Measurements from ENCODE around the gene IGSF1.
A peak's percentile ranks its signal among the peaks of the same experiment; 100 is the strongest.

The IGSF1 gene, protein sequence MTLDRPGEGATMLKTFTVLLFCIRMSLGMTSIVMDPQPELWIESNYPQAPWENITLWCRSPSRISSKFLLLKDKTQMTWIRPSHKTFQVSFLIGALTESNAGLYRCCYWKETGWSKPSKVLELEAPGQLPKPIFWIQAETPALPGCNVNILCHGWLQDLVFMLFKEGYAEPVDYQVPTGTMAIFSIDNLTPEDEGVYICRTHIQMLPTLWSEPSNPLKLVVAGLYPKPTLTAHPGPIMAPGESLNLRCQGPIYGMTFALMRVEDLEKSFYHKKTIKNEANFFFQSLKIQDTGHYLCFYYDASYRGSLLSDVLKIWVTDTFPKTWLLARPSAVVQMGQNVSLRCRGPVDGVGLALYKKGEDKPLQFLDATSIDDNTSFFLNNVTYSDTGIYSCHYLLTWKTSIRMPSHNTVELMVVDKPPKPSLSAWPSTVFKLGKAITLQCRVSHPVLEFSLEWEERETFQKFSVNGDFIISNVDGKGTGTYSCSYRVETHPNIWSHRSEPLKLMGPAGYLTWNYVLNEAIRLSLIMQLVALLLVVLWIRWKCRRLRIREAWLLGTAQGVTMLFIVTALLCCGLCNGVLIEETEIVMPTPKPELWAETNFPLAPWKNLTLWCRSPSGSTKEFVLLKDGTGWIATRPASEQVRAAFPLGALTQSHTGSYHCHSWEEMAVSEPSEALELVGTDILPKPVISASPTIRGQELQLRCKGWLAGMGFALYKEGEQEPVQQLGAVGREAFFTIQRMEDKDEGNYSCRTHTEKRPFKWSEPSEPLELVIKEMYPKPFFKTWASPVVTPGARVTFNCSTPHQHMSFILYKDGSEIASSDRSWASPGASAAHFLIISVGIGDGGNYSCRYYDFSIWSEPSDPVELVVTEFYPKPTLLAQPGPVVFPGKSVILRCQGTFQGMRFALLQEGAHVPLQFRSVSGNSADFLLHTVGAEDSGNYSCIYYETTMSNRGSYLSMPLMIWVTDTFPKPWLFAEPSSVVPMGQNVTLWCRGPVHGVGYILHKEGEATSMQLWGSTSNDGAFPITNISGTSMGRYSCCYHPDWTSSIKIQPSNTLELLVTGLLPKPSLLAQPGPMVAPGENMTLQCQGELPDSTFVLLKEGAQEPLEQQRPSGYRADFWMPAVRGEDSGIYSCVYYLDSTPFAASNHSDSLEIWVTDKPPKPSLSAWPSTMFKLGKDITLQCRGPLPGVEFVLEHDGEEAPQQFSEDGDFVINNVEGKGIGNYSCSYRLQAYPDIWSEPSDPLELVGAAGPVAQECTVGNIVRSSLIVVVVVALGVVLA (N-terminal part only)

DNA sequence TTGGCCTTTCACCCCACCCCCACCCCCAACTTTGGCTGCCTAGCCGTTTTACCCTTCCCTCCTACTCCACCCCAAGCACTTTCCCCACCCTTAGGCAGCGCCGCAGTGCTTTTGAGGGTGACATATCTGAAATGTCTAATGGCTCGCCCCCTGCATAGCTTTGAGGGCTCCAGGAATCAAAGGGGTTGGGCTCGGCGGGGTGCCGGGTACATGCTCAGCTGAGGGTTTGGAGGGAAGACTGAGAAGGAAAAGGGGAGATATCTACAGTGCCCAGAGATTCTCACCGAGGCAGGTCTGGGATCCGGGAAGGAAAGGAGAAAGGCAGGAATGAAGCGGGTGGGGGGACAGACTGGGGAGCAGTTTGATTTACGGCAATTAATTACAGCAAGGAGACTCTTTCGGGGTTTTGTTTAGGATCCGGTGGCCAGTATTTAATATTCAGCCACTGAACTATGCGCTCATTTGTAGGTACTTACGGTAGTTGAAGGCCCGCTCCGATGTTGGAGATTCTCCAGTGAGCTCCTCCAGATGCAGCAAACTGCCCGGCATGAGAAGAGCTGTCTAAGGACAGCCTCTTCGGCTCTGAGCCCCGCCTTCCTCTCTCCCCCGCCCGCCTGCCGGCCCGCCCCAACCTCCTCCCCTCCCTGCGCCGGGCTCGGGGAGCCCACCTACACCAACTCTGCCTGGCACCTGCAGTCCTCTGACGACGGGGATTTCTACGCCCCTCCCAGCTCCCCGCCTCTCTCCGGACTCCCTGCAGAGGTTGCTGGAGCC lies at the start of gene IGSF1:
IGSF1 (minus strand) TSS at position 569 of the 774 bp plus-strand sequence. CDS start 2,632 bp downstream, outside the sequence.
- TF ChIP-seq, protein P1, sequence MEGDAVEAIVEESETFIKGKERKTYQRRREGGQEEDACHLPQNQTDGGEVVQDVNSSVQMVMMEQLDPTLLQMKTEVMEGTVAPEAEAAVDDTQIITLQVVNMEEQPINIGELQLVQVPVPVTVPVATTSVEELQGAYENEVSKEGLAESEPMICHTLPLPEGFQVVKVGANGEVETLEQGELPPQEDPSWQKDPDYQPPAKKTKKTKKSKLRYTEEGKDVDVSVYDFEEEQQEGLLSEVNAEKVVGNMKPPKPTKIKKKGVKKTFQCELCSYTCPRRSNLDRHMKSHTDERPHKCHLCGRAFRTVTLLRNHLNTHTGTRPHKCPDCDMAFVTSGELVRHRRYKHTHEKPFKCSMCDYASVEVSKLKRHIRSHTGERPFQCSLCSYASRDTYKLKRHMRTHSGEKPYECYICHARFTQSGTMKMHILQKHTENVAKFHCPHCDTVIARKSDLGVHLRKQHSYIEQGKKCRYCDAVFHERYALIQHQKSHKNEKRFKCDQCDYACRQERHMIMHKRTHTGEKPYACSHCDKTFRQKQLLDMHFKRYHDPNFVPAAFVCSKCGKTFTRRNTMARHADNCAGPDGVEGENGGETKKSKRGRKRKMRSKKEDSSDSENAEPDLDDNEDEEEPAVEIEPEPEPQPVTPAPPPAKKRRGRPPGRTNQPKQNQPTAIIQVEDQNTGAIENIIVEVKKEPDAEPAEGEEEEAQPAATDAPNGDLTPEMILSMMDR (conservative IDR thresholded peaks at IDR 0.05; ENCODE audit: control insufficient read depth, insufficient read depth, low read depth, low read length) = no peak
- peak; percentile 10 for DNase-seq (ENCODE audit: low read depth)
- H3K4me3 ChIP-seq (ENCODE audit: control insufficient read depth, low read depth, low read length) = no peak within 1 kb of the TSS

DNA sequence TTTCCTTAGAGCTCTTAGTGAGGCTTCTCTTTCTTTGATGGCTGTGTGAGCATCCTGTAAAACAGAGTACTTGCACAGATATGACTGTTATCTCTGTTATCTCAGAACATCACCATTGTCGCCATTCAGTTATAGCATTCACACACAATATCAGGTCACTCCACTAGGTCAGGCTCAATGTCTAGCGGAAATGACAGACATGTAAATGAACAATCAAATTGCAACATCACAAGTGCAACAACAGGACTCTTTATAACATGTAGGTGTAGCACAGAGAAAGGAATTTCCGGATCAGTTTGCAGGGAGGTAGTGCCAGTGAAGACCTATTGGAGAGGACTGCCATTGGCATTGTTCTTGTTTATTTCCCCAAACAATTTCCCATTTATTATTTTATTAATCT lies 43.2 kb upstream of the IGSF1 start:
- no peak for DNase-seq (ENCODE audit: low read depth)
- no peak overlapping the region for H3K4me3 ChIP-seq (ENCODE audit: control insufficient read depth, low read depth, low read length)
- TF ChIP-seq, protein P1 (conservative IDR thresholded peaks at IDR 0.05; ENCODE audit: control insufficient read depth, insufficient read depth, low read depth, low read length) = no peak

DNA sequence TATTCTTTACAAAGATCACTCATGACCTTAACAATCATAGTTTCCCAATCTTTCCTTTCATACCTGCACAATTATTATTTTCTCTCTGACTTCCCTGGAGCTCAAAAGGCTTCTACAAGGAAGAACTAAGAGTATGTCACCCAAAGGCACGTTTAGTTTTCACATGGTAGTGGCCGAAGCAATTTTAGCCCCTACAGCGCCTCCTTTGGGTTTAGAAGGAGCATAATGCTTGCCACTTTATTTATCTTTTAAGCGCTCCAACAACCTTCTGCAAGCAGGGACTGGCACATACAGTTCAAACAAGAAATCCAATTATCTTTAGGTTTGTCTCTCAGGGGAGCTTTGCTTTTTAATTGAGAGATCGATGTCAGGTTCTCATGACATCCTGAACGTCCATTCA lies 42.0 kb upstream of the IGSF1 start:
- no peak overlapping the region for H3K4me3 ChIP-seq (ENCODE audit: control insufficient read depth, low read depth, low read length)
- no peak for DNase-seq (ENCODE audit: low read depth)
- TF ChIP-seq, protein P1 (conservative IDR thresholded peaks at IDR 0.05; ENCODE audit: control insufficient read depth, insufficient read depth, low read depth, low read length) = no peak

DNA sequence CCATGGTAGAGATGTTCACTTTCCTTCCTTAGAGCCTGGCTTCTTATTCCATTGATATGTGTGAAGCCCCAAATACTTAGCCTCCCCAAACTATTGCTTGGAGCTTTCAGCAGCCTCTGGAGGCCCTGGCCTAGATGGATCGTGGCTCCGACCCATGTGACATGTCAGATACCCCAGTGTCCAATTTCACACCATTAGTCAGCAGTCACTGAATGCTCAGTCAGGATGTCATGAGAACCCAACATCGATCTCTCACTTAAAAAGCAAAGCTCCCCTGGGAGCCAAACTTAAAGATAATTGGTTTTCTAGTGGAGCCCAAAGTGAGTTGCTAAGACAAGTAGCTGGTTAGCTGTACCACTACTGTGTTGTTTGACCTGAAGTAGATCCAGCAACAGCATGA lies 41.6 kb upstream of the IGSF1 start:
- H3K4me3 ChIP-seq (ENCODE audit: control insufficient read depth, low read depth, low read length) = no peak overlapping the region
- TF ChIP-seq, protein P1 (conservative IDR thresholded peaks at IDR 0.05; ENCODE audit: control insufficient read depth, insufficient read depth, low read depth, low read length) = no peak
- no peak for DNase-seq (ENCODE audit: low read depth)

DNA sequence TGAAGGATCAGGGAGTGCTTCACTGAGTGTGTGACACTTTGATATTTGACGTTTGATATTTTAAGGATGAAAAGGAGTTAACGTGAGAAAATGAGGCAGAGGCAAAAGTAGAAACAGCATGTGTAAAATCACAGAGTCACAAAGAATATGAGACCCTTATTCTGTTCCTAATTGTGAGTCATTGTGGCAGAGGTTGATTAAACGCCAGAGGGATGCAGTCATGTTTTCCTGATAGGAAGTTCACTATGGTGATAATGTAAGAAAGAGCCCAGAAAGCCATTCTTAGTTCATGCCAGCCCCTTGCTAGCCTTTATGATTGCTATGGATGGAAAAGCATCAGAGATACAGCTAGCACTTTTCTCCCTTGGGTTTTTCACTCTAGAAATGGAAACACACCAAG lies 33.5 kb upstream of the IGSF1 start:
- H3K4me3 ChIP-seq (ENCODE audit: control insufficient read depth, low read depth, low read length) = no peak overlapping the region
- TF ChIP-seq, protein P1 (conservative IDR thresholded peaks at IDR 0.05; ENCODE audit: control insufficient read depth, insufficient read depth, low read depth, low read length) = no peak
- no peak for DNase-seq (ENCODE audit: low read depth)
